ENCODE measurements around the gene KIAA0408. TPM values are rescaled to one million over a fixed set of nuclear protein-coding genes. Genes with fewer than 3 reads are reported as not detected.
A peak's percentile ranks its signal among the peaks of the same experiment; 100 is the strongest.

KIAA0408 gene
- total RNA-seq, 1 experiment from 2014 or later: 0.31 TPM

DNA sequence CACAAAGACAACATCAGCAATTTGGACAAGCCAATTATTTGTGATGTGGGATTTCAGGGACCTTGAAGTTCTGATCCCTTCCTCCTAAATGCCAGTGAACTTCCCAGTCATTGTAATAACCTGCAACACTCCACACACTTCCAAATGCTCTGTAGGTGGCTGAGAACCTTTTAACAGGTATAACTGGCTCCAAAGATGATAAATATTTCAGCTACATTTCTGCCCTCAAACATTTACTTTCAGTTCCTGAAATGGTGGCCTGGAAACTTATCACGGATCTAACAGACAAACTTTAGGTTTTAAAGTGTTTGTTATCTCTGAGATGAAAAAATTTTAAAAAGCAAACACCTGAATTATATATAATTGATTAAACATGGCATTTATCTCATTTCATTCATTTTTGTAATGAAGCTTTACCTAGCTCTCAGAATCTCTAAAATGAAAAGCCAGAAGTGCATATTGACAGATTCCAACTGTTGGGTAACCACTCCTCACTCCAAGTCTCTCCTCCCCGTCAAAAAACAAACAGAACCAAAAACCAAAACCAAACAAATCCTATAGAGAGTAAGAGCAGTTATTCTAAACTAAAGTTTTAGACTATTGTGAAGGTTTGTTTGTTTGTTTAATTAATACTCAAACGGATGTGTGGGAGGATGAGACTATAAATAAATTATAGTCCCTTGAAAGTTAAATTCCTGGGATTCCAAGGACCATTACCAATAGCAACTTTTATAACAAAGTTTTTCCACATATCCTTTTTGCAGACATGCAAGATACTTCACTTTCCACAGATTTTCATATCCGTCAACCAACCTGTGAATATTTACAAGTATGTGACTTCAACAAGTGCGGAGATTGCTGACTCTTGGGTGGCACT, 12.4 kb upstream of the KIAA0408 start:
- no peak overlapping the region for H3K27ac Mint-ChIP-seq (ENCODE audit: unreplicated experiment)
- H3K4me1 Mint-ChIP-seq (ENCODE audit: low read depth, unreplicated experiment): peaks cover 9% of the 10 kb centered on the region
- CTCF ChIA-PET: no interaction called here
- no TSS peak for BruUV-seq (replicated peaks)
- intact Hi-C loops (cut with micrococcal nuclease; ENCODE audit: unreplicated experiment): no loop called here
- H3K27me3 Mint-ChIP-seq (ENCODE audit: unreplicated experiment): no peaks in the 10 kb centered on the region
- DNase-seq: no peak
- TF ChIP-seq, protein P1, sequence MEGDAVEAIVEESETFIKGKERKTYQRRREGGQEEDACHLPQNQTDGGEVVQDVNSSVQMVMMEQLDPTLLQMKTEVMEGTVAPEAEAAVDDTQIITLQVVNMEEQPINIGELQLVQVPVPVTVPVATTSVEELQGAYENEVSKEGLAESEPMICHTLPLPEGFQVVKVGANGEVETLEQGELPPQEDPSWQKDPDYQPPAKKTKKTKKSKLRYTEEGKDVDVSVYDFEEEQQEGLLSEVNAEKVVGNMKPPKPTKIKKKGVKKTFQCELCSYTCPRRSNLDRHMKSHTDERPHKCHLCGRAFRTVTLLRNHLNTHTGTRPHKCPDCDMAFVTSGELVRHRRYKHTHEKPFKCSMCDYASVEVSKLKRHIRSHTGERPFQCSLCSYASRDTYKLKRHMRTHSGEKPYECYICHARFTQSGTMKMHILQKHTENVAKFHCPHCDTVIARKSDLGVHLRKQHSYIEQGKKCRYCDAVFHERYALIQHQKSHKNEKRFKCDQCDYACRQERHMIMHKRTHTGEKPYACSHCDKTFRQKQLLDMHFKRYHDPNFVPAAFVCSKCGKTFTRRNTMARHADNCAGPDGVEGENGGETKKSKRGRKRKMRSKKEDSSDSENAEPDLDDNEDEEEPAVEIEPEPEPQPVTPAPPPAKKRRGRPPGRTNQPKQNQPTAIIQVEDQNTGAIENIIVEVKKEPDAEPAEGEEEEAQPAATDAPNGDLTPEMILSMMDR (IDR thresholded peaks at IDR 0.05; ENCODE audit: unreplicated experiment): no peak
- H3K9me3 Mint-ChIP-seq (ENCODE audit: low read depth, unreplicated experiment): no peaks in the 10 kb centered on the region
- H3K4me3 Mint-ChIP-seq (ENCODE audit: low read depth, unreplicated experiment): no peak overlapping the region
- no peaks in the 10 kb centered on the region for H3K36me3 Mint-ChIP-seq (ENCODE audit: insufficient read depth, unreplicated experiment)

GRCh38 chr6:127468936-127469335, 9.7 kb upstream of the KIAA0408 start:
- Mint-ChIP-seq H3K27me3 (ENCODE audit: unreplicated experiment) (no peaks in the 10 kb centered on the region), H3K4me1 (ENCODE audit: low read depth, unreplicated experiment) (peaks cover 9% of the 10 kb centered on the region), H3K9me3 (ENCODE audit: low read depth, unreplicated experiment) (no peaks in the 10 kb centered on the region), H3K27ac (ENCODE audit: unreplicated experiment) (no peak overlapping the region), H3K4me3 (ENCODE audit: low read depth, unreplicated experiment) (no peak overlapping the region), H3K36me3 (ENCODE audit: insufficient read depth, unreplicated experiment) (no peaks in the 10 kb centered on the region)
- intact Hi-C loops (cut with micrococcal nuclease; ENCODE audit: unreplicated experiment): no loop called here
- TF ChIP-seq, protein P1 (IDR thresholded peaks at IDR 0.05; ENCODE audit: unreplicated experiment): no peak
- BruUV-seq (replicated peaks): no TSS peak
- CTCF ChIA-PET: no interaction called here
- DNase-seq: no peak

DNA sequence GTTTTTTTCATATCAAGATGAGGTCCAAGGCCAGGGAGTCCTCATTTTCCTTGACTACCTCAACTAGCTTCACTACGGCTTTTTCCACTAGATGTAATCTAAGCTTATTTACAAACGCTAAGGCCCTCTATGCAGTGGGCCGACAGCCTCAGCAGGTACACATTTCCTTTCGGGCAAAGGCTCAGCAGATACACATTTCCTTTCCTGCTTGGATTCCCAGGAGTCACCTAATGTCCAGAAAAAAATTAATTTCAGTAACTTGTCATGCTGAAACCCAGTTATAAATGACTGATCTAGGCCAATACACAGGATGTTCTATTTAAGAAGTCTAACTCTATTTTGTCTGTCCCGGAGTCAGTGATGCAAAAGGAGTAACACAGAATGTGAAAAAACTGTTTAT, 7.2 kb upstream of the KIAA0408 start:
- no peaks in the 10 kb centered on the region for H3K9me3 Mint-ChIP-seq (ENCODE audit: low read depth, unreplicated experiment)
- no peaks in the 10 kb centered on the region for H3K36me3 Mint-ChIP-seq (ENCODE audit: insufficient read depth, unreplicated experiment)
- DNase-seq: no peak
- H3K4me3 Mint-ChIP-seq (ENCODE audit: low read depth, unreplicated experiment): no peak overlapping the region
- no peak overlapping the region for H3K27ac Mint-ChIP-seq (ENCODE audit: unreplicated experiment)
- intact Hi-C loops (cut with micrococcal nuclease; ENCODE audit: unreplicated experiment): no loop called here
- CTCF ChIA-PET: interaction anchor here (0.6 to 2.0 kb wide), 3 partner anchors 50 to 160 kb away, joined by 4 to 10 read pairs (median 9); no protein-coding TSS in a partner anchor
- no peaks in the 10 kb centered on the region for H3K27me3 Mint-ChIP-seq (ENCODE audit: unreplicated experiment)
- TF ChIP-seq, protein P1 (IDR thresholded peaks at IDR 0.05; ENCODE audit: unreplicated experiment): no peak
- no TSS peak for BruUV-seq (replicated peaks)
- peaks cover 2% of the 10 kb centered on the region for H3K4me1 Mint-ChIP-seq (ENCODE audit: low read depth, unreplicated experiment)

DNA sequence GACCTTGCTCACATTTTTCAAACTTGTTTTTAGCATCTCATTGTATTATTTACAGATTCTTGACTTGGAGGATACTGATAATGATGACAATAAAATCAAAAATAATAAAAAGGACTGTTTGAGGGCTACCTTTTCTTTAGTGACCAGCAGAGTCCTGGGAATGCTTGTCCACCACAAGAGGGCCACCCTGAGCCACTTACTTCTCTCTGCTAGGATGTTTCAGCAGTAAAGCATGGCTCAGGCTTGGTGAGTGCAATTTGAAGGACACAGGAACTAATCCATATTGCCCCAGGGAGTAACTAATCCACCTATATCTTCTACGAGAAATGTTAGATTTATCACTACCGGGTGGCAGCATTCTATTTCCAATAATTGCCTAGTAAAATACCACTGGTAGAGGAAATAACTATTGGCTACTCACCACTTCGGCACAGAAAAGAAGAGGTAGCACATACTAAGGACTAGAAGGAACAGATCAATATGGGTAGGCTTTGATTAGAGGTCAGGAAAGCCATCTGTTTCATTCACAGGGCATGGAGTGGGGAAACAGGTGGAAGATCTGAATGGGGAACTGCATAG, 5.8 kb upstream of the KIAA0408 start:
- intact Hi-C loops (cut with micrococcal nuclease; ENCODE audit: unreplicated experiment): loop anchor here (1.0 to 2.0 kb wide), 2 partner anchors 74 to 162 kb away; no protein-coding TSS in a partner anchor
- no peak overlapping the region for H3K27ac Mint-ChIP-seq (ENCODE audit: unreplicated experiment)
- H3K36me3 Mint-ChIP-seq (ENCODE audit: insufficient read depth, unreplicated experiment): no peaks in the 10 kb centered on the region
- no peak overlapping the region for H3K4me3 Mint-ChIP-seq (ENCODE audit: low read depth, unreplicated experiment)
- no peaks in the 10 kb centered on the region for H3K4me1 Mint-ChIP-seq (ENCODE audit: low read depth, unreplicated experiment)
- CTCF ChIA-PET: interaction anchor here (0.6 to 1.5 kb wide), 2 partner anchors 74 to 170 kb away, joined by 5 to 7 read pairs; no protein-coding TSS in a partner anchor
- no peaks in the 10 kb centered on the region for H3K27me3 Mint-ChIP-seq (ENCODE audit: unreplicated experiment)
- H3K9me3 Mint-ChIP-seq (ENCODE audit: low read depth, unreplicated experiment): no peaks in the 10 kb centered on the region
- TF ChIP-seq, protein P1 (IDR thresholded peaks at IDR 0.05; ENCODE audit: unreplicated experiment): peak; percentile 65
- DNase-seq: peak; percentile 71
- BruUV-seq (replicated peaks): no TSS peak

Data from Calu3 (cell line).